ENCODE measurements around the gene FCHSD2.

GRCh38 chr11:73177778-73178539, 35.8 kb upstream of the FCHSD2 start:
- TF ChIP-seq CTCF (IDR thresholded peaks at IDR 0.05 in 2 of 3, conservative IDR thresholded peaks at IDR 0.05 in 1 of 3; ENCODE audit: insufficient read depth in 2 of 3, low read depth in 1 of 3, low read length in 3 of 3) (peak; percentile 73 to 83 (median 81)), ZZZ3 (IDR thresholded peaks at IDR 0.05) (no peak)

Measured in K562 (cell line).